Measurements from ENCODE around the gene TRIL.

DNA sequence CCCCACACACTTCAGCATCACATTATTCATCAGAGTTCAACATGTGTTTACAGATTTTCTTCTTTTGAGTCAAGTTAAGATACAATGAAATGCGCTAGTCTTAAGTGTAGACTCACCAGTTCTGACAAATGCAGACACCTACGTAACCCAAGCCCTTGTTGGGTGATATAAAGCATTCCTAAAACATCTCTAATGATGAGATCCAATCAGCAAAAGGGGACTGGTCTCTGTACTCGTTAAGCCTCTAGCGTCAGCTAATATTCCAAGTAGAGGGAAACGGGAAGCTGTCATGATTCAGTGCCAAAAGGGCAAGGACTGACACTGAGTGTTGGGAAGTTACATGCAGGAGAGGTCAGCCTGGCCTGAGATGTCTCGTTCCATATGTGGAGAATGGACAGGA is 38.7 kb upstream of the TRIL start:
- TF ChIP-seq, protein P1, sequence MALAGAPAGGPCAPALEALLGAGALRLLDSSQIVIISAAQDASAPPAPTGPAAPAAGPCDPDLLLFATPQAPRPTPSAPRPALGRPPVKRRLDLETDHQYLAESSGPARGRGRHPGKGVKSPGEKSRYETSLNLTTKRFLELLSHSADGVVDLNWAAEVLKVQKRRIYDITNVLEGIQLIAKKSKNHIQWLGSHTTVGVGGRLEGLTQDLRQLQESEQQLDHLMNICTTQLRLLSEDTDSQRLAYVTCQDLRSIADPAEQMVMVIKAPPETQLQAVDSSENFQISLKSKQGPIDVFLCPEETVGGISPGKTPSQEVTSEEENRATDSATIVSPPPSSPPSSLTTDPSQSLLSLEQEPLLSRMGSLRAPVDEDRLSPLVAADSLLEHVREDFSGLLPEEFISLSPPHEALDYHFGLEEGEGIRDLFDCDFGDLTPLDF (CRISPR knock-in tag; IDR thresholded peaks at IDR 0.05) = no peak
- TF ChIP-seq IRF2 (CRISPR knock-in tag; IDR thresholded peaks at IDR 0.05; ENCODE audit: borderline replicate concordance, low read depth) (no peak), CTCF (IDR thresholded peaks at IDR 0.05) (no peak), PREB (CRISPR knock-in tag; IDR thresholded peaks at IDR 0.05; ENCODE audit: borderline replicate concordance) (no peak)
